HEK293T (cell line): ENCODE results near the gene ARHGAP6.

ENCODE experiments used
- CTBP1 ChIP-seq: fragments of 450-650 bp; IDR thresholded peaks from 2 replicates; pipeline ENCODE4 v1.6.1; 2016; ENCODE audit warnings: borderline replicate concordance
- ELF4 ChIP-seq: fragments of 450-650 bp; IDR thresholded peaks from 2 replicates; pipeline ENCODE4 v1.6.1; 2017; ENCODE audit warnings: antibody characterized with exemption
- FOXM1 ChIP-seq: fragments of 450-650 bp; IDR thresholded peaks from 2 replicates; pipeline ENCODE4 v1.6.1; 2017; ENCODE audit warnings: mild to moderate bottlenecking, borderline replicate concordance
- LEF1 ChIP-seq: fragments of 450-650 bp; IDR thresholded peaks from 2 replicates; pipeline ENCODE4 v1.6.1; 2017; ENCODE audit warnings: mild to moderate bottlenecking, borderline replicate concordance
- NFRKB ChIP-seq: fragments of 450-650 bp; IDR thresholded peaks from 2 replicates; pipeline ENCODE4 v1.6.1; 2016; ENCODE audit warnings: mild to moderate bottlenecking, moderate library complexity
- PKNOX1 ChIP-seq: fragments of 450-650 bp; IDR thresholded peaks from 2 replicates; pipeline ENCODE4 v1.6.1; 2016
- SP1 ChIP-seq: fragments of 450-650 bp; IDR thresholded peaks from 2 replicates; pipeline ENCODE4 v1.6.1; 2017
- SUZ12 ChIP-seq: fragments of 450-650 bp; IDR thresholded peaks from 2 replicates; pipeline ENCODE4 v1.6.1; 2016; ENCODE audit warnings: mild to moderate bottlenecking
- TARDBP ChIP-seq: fragments of 450-650 bp; IDR thresholded peaks from 2 replicates; pipeline ENCODE4 v1.6.1; 2016

GRCh38 chrX:11597479-11597878, 68.2 kb downstream of the ARHGAP6 start:
- TF ChIP-seq PKNOX1 (no peak), SUZ12 (no peak), CTBP1 (no peak), SP1 (no peak), LEF1 (no peak), ELF4 (no peak), FOXM1 (no peak), TARDBP (no peak), NFRKB (no peak)
